ENCODE data around the gene IFNA14. TPM values are rescaled to one million over a fixed set of nuclear protein-coding genes. Genes with fewer than 3 reads are reported as not detected.

Gene IFNA14
- total and polyA plus RNA-seq, 7 donors = not detected

GRCh38 chr9:21255538-21256212, 15.9 kb upstream of the IFNA14 start:
- no peaks in the 10 kb centered on the region for H3K9me3 ChIP-seq
- no peak overlapping the region for H3K4me3 ChIP-seq
- 75 to 84% methylated on average over 5 of the region's 5 CpGs for WGBS, 2 donors
- H3K36me3 ChIP-seq = no peaks in the 10 kb centered on the region
- H3K4me1 ChIP-seq = no peaks in the 10 kb centered on the region
- no peaks in the 10 kb centered on the region for H3K27me3 ChIP-seq
- intact Hi-C loops (cut with DNase I) = no loop called here
- no peak for DNase-seq
- no peak for TF ChIP-seq EP300 (IDR thresholded peaks at IDR 0.05)
- TF ChIP-seq CTCF (IDR thresholded peaks at IDR 0.05) = no peak
- no peak for TF ChIP-seq POLR2AphosphoS5 (IDR thresholded peaks at IDR 0.05)
- TF ChIP-seq POLR2A (IDR thresholded peaks at IDR 0.05) = no peak
- H3K27ac ChIP-seq = no peak overlapping the region

- H3K4me3 ChIP-seq = no peak overlapping the region
- no peaks in the 10 kb centered on the region for H3K4me1 ChIP-seq
- H3K36me3 ChIP-seq = no peaks in the 10 kb centered on the region
- intact Hi-C loops (cut with DNase I) = no loop called here
- no peak for DNase-seq
- H3K9me3 ChIP-seq = no peaks in the 10 kb centered on the region
- TF ChIP-seq CTCF (IDR thresholded peaks at IDR 0.05) (peak in 2 of 4 experiments; percentile 9 to 20), POLR2A (IDR thresholded peaks at IDR 0.05) (no peak)
- H3K27ac ChIP-seq = no peak overlapping the region
- WGBS, 2 donors = 0 to 1% methylated on average over 3 of the region's 3 CpGs
- H3K27me3 ChIP-seq = no peaks in the 10 kb centered on the region
Measured at GRCh38 chr9:21252721-21253547, 13.1 kb upstream of the IFNA14 start.

GRCh38 chr9:21251638-21252037, 11.8 kb upstream of the IFNA14 start:
- H3K9me3 ChIP-seq = no peaks in the 10 kb centered on the region
- WGBS, 2 donors = 38 to 72% methylated on average over 4 of the region's 4 CpGs

GRCh38 chr9:21251190-21251589, 11.4 kb upstream of the IFNA14 start:
- H3K4me1 ChIP-seq = no peaks in the 10 kb centered on the region
- no peak for DNase-seq
- H3K27ac ChIP-seq = no peak overlapping the region
- H3K27me3 ChIP-seq = no peaks in the 10 kb centered on the region
- TF ChIP-seq CTCF (IDR thresholded peaks at IDR 0.05) (no peak), POLR2A (IDR thresholded peaks at IDR 0.05) (no peak), POLR2AphosphoS5 (IDR thresholded peaks at IDR 0.05) (no peak), EP300 (IDR thresholded peaks at IDR 0.05) (no peak)
- H3K9me3 ChIP-seq = no peaks in the 10 kb centered on the region
- no peaks in the 10 kb centered on the region for H3K36me3 ChIP-seq
- intact Hi-C loops (cut with DNase I) = no loop called here
- 12 to 45% methylated on average over 1 of the region's 1 CpG for WGBS, 2 donors
- no peak overlapping the region for H3K4me3 ChIP-seq

More at GRCh38 chr9:21251638-21252037, 11.8 kb upstream of the IFNA14 start:
- H3K36me3 ChIP-seq = no peaks in the 10 kb centered on the region
- no peak overlapping the region for H3K4me3 ChIP-seq
- H3K27ac ChIP-seq = no peak overlapping the region
- intact Hi-C loops (cut with DNase I) = no loop called here
- no peak for TF ChIP-seq EP300 (IDR thresholded peaks at IDR 0.05)
- no peak for TF ChIP-seq CTCF (IDR thresholded peaks at IDR 0.05)
- no peak for TF ChIP-seq POLR2AphosphoS5 (IDR thresholded peaks at IDR 0.05)
- TF ChIP-seq POLR2A (IDR thresholded peaks at IDR 0.05) = no peak
- H3K27me3 ChIP-seq = no peaks in the 10 kb centered on the region
- DNase-seq = no peak
- H3K4me1 ChIP-seq = no peaks in the 10 kb centered on the region
